Nephron progenitor cell (in vitro differentiated cells): ENCODE results near the gene KLHL2.

Experiments
- DNase-seq: peaks from one replicate; pipeline ENCODE4 v3.0.0; 2021
- H3K27ac Mint-ChIP-seq: 2 replicates; pipeline ENCODE4 v1.8.0; 2021; ENCODE audit warnings: mild to moderate bottlenecking, moderate library complexity, mixed read lengths
- H3K27me3 Mint-ChIP-seq: 2 replicates; pipeline ENCODE4 v1.8.0; 2021; ENCODE audit warnings: mild to moderate bottlenecking, low read depth, mixed read lengths; ENCODE audit not compliant: poor library complexity
- H3K36me3 Mint-ChIP-seq: 2 replicates; pipeline ENCODE4 v1.8.0; 2021; ENCODE audit warnings: low read depth, mixed read lengths
- H3K4me1 Mint-ChIP-seq: 2 replicates; pipeline ENCODE4 v1.8.0; 2021; ENCODE audit warnings: mixed read lengths
- H3K4me3 Mint-ChIP-seq: 2 replicates; pipeline ENCODE4 v1.8.0; 2021; ENCODE audit warnings: mild to moderate bottlenecking, moderate library complexity, mixed read lengths
- H3K9me3 Mint-ChIP-seq: 2 replicates; pipeline ENCODE4 v1.8.0; 2021; ENCODE audit warnings: mild to moderate bottlenecking, moderate library complexity, mixed read lengths
- CTCF ChIP-seq: fragments of 200-600 bp; sonication (generic); IDR thresholded peaks from 2 replicates; pipeline ENCODE4 v1.5.0; 2021; ENCODE audit warnings: antibody characterized with exemption

The KLHL2 gene

GRCh38 chr4:165293927-165294649 lies 86.7 kb downstream of the KLHL2 start:
- no peak for TF ChIP-seq CTCF
- peak overlapping the region; percentile 38 for H3K27ac Mint-ChIP-seq
- no peak for DNase-seq
- peaks cover 16% of the 10 kb centered on the region for H3K4me1 Mint-ChIP-seq
- no peak overlapping the region for H3K4me3 Mint-ChIP-seq
- no peaks in the 10 kb centered on the region for H3K36me3 Mint-ChIP-seq
- H3K9me3 Mint-ChIP-seq = no peaks in the 10 kb centered on the region
- H3K27me3 Mint-ChIP-seq = no peaks in the 10 kb centered on the region

GRCh38 chr4:165294907-165295306 lies 87.5 kb downstream of the KLHL2 start:
- Mint-ChIP-seq H3K9me3 (no peaks in the 10 kb centered on the region), H3K27me3 (no peaks in the 10 kb centered on the region), H3K27ac (no peak overlapping the region), H3K4me3 (no peak overlapping the region), H3K36me3 (no peaks in the 10 kb centered on the region), H3K4me1 (peaks cover 16% of the 10 kb centered on the region)
- TF ChIP-seq CTCF = no peak
- DNase-seq = peak; percentile 30

- Mint-ChIP-seq H3K27me3 (no peaks in the 10 kb centered on the region), H3K4me1 (peaks cover 16% of the 10 kb centered on the region), H3K27ac (no peak overlapping the region), H3K9me3 (no peaks in the 10 kb centered on the region), H3K36me3 (no peaks in the 10 kb centered on the region), H3K4me3 (no peak overlapping the region)
- DNase-seq = no peak
- TF ChIP-seq CTCF = no peak
These were observed 90.3 kb downstream of the KLHL2 start for GRCh38 chr4:165297626-165298025.

GRCh38 chr4:165299399-165300060 lies 92.2 kb downstream of the KLHL2 start:
- Mint-ChIP-seq H3K9me3 (no peaks in the 10 kb centered on the region), H3K4me3 (no peak overlapping the region)
- DNase-seq = no peak

GRCh38 chr4:165301833-165302232 lies 94.5 kb downstream of the KLHL2 start:
- no peak for DNase-seq
- no peaks in the 10 kb centered on the region for H3K4me1 Mint-ChIP-seq
- no peak overlapping the region for H3K4me3 Mint-ChIP-seq
- no peaks in the 10 kb centered on the region for H3K9me3 Mint-ChIP-seq
- no peaks in the 10 kb centered on the region for H3K27me3 Mint-ChIP-seq
- peak overlapping the region; percentile 19 for H3K27ac Mint-ChIP-seq
- H3K36me3 Mint-ChIP-seq = no peaks in the 10 kb centered on the region
- no peak for TF ChIP-seq CTCF

More at GRCh38 chr4:165299399-165300060, 92.2 kb downstream of the KLHL2 start:
- Mint-ChIP-seq H3K36me3 (no peaks in the 10 kb centered on the region), H3K27me3 (no peaks in the 10 kb centered on the region), H3K27ac (no peak overlapping the region), H3K4me1 (peaks cover 11% of the 10 kb centered on the region)
- no peak for TF ChIP-seq CTCF

- no peak overlapping the region for H3K4me3 Mint-ChIP-seq
- DNase-seq = no peak
- H3K36me3 Mint-ChIP-seq = no peaks in the 10 kb centered on the region
- no peak overlapping the region for H3K27ac Mint-ChIP-seq
- TF ChIP-seq CTCF = no peak
- no peaks in the 10 kb centered on the region for H3K27me3 Mint-ChIP-seq
- no peaks in the 10 kb centered on the region for H3K9me3 Mint-ChIP-seq
- H3K4me1 Mint-ChIP-seq = no peaks in the 10 kb centered on the region
These were observed 95.3 kb downstream of the KLHL2 start for GRCh38 chr4:165302658-165303057.
